ENCODE results near the gene CHAF1B.

The CHAF1B gene

GRCh38 chr21:36433059-36433709 is 48.0 kb downstream of the CHAF1B start:
- no peak overlapping the region for H3K4me3 ChIP-seq (ENCODE audit: low read depth, low read length)
- TF ChIP-seq CTCF (IDR thresholded peaks at IDR 0.05; ENCODE audit: borderline replicate concordance, insufficient read depth, low read depth, low read length) = no peak

GRCh38 chr21:36434144-36434543 is 49.0 kb downstream of the CHAF1B start:
- no peak for TF ChIP-seq CTCF (IDR thresholded peaks at IDR 0.05; ENCODE audit: borderline replicate concordance, insufficient read depth, low read depth, low read length)
- H3K4me3 ChIP-seq (ENCODE audit: low read depth, low read length) = no peak overlapping the region

DNA sequence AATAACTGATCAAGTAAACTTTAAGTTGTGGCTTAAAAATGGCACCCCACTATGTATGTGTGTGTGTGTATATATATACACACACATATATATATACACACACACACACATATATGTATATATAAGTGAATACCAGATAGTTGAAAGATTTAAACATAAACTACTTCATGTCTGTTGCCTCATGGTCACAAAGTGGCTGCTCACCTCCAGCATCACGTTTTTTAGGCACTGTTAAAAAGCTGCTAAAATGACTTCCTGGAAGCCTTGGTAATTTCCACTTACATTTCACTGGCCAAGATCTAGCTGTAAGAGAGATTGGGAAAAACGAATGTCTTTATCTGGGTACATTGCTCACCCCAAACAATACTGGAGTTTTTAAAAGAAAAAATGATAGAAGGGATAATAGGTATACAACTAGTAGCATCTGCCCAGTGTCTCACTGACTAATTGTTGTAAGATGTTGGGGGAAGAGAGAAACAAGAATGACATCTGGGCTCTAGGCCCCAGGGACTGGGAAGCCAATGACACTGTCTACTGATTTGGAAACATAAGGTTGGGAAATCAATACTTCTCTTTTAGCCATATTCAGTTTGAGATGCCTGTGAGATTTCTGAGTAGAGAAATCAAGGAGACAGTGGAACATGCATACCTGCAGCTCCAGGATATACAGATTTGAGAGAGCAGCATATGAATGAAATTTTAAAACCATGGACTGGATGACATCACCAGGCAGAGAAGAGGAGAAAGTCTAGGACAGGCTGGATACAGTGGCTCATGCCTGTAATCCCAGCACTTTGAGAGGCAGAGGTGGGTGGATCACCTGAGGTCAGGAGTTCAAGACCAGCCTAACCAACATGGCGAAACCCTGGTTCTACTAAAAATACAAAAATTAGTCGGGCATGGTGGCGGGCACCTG is 51.9 kb downstream of the CHAF1B start:
- TF ChIP-seq CTCF (IDR thresholded peaks at IDR 0.05; ENCODE audit: borderline replicate concordance, insufficient read depth, low read depth, low read length) = no peak
- no peak overlapping the region for H3K4me3 ChIP-seq (ENCODE audit: low read depth, low read length)

DNA sequence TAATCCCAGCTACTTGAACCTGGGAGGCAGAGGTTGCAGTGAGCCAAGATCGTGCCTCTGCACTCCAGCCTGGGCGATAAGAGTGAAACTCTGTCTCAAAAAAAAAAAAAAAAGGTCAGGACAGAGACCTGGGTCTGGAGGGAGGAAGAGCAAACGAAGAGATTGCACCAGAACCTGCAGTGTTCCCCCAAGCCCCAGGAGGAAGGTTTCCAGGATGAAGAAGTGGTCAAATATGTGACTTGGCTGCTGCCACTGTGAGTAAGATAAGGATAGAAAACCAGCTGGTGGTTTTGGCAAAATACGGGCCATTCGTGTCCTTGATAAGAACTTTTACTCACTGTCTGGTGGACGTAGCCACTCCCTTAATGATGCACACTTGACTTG is 52.5 kb downstream of the CHAF1B start:
- H3K4me3 ChIP-seq (ENCODE audit: low read depth, low read length) = no peak overlapping the region
- TF ChIP-seq CTCF (IDR thresholded peaks at IDR 0.05; ENCODE audit: borderline replicate concordance, insufficient read depth, low read depth, low read length) = no peak

DNA sequence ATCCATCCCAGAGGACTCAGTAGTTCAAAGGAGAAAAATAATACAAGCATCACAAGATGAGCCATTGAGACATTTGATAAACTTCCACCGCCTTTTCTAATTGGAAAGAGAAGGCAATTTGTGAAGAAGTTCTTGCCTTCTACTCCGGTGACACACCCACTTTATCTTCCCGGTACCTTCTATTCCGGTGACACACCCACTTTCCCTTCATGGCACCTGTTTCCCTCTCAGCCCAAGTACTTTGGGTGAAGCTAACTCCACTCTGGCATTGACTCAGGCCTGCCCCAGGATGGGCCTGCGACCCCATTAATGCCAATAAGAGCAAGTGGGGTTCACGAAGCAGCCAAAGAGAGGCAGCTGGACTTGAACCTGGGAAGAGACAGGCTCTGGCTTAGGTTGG is 56.5 kb downstream of the CHAF1B start:
- no peak for TF ChIP-seq CTCF (IDR thresholded peaks at IDR 0.05; ENCODE audit: borderline replicate concordance, insufficient read depth, low read depth, low read length)
- H3K4me3 ChIP-seq (ENCODE audit: low read depth, low read length) = no peak overlapping the region

DNA sequence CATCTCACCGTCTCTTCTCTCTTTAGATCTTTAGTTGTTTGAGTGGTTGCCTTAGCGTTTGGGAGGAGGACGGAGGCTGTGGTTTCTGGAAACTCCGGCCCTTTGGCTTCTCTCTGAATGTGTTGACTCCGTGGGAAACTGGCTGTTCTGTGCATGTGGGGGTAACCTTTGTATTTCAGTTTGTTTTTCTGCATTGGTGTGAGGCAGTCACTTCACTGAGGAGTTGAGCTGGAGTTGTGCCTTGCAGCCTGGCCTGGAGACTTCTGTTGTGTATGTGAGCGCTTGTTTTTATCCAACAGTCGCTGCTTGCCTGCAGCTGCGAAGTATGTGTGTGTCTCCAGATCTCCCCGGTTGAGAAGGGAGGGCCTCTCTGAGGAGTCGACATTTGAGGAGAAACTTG is 61.1 kb downstream of the CHAF1B start:
- no peak for TF ChIP-seq CTCF (IDR thresholded peaks at IDR 0.05; ENCODE audit: borderline replicate concordance, insufficient read depth, low read depth, low read length)
- no peak overlapping the region for H3K4me3 ChIP-seq (ENCODE audit: low read depth, low read length)

DNA sequence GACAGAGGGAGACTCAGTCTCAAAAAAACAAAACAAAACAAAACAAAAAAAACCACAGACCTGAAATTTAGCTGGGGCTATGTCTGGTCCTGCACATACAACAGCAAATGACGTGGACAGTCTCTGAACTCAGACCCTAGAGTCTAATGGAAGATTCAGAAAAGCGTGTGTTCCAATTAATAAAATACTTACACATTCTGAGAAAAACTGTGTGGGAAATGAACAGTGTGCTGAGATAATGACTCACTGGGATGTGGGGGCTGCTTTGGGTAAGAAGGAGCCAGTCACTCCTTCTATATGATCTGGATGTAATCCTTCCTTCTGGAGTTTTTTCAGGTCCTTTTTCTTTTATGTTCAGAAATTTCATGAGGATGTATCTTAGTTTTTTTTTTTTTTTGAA is 65.3 kb downstream of the CHAF1B start:
- TF ChIP-seq CTCF (IDR thresholded peaks at IDR 0.05; ENCODE audit: borderline replicate concordance, insufficient read depth, low read depth, low read length) = no peak
- no peak overlapping the region for H3K4me3 ChIP-seq (ENCODE audit: low read depth, low read length)
